Calu3 (cell line): ENCODE data around the gene MYL1. TPM values are rescaled to one million over a fixed set of nuclear protein-coding genes. Genes with fewer than 3 reads are reported as not detected.

Source experiments
- BruUV-seq: library from RNA; stranded (reverse); fragments of 400-500 nt; replicated peaks from 2 replicates; lab custom pipeline; 2021; lab: Mats Ljungman, UMichigan
- CTCF ChIA-PET: fragments of 300-600 bp; sonication (Branson Sonifier 250); formaldehyde crosslinking; loops from one replicate; lab custom pipeline; 2022; ENCODE audit warnings: antibody characterized with exemption; lab: Charles Lee
- DNase-seq: peaks from one replicate; pipeline ENCODE4 v3.0.0; 2022
- H3K27ac Mint-ChIP-seq: one replicate; pipeline ENCODE4 v1.8.0; 2022; ENCODE audit warnings: mixed read lengths; ENCODE audit not compliant: unreplicated experiment
- H3K27me3 Mint-ChIP-seq: one replicate; pipeline ENCODE4 v1.8.0; 2022; ENCODE audit warnings: mixed read lengths; ENCODE audit not compliant: unreplicated experiment
- H3K36me3 Mint-ChIP-seq: one replicate; pipeline ENCODE4 v1.8.0; 2022; ENCODE audit warnings: mild to moderate bottlenecking, moderate library complexity, mixed read lengths; ENCODE audit not compliant: insufficient read depth, unreplicated experiment
- H3K4me1 Mint-ChIP-seq: one replicate; pipeline ENCODE4 v1.8.0; 2022; ENCODE audit warnings: mild to moderate bottlenecking, low read depth, mixed read lengths; ENCODE audit not compliant: unreplicated experiment
- H3K4me3 Mint-ChIP-seq: one replicate; pipeline ENCODE4 v1.8.0; 2022; ENCODE audit warnings: mild to moderate bottlenecking, low read depth, moderate library complexity, mixed read lengths; ENCODE audit not compliant: unreplicated experiment
- H3K9me3 Mint-ChIP-seq: one replicate; pipeline ENCODE4 v1.8.0; 2022; ENCODE audit warnings: low read depth, mixed read lengths; ENCODE audit not compliant: unreplicated experiment
- CTCF ChIP-seq: fragments of 200-600 bp; IDR thresholded peaks from one replicate; pipeline ENCODE4 v1.8.0; 2022; ENCODE audit warnings: antibody characterized with exemption; ENCODE audit not compliant: unreplicated experiment
- intact Hi-C: fragments of 100-400 bp; cut with micrococcal nuclease; formaldehyde crosslinking; loops from one replicate; pipeline ENCODE4 v1.10.0; 2022; ENCODE audit not compliant: unreplicated experiment
- total RNA-seq: library from RNA; stranded (reverse); gene quantifications from 2 replicates; pipeline ENCODE4 v1.2.3, GENCODE V29; 2022

MYL1 gene
- total RNA-seq, 1 experiment from 2014 or later, result not detected

DNA sequence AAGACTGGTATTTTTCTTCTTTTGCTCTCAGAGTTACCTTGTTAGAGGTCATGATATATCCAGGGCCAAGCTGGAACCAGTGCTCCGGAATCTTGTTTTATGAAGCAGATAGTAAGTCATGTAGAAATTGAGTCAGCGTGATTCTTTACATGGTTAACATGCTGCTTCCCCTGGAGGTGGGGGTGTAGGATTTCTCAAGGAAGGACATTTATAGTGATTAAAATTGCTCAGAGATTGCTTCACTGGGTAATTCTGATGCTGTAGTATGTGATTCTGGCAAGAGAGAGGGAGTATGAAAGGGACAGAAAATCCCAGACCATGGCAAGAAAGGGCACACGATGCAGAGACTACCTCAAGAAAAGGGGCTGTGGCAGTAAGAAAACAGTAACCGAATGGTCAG is 8.0 kb upstream of the MYL1 start:
- no TSS peak for BruUV-seq
- Mint-ChIP-seq H3K27me3 (no peaks in the 10 kb centered on the region), H3K9me3 (no peaks in the 10 kb centered on the region), H3K36me3 (no peaks in the 10 kb centered on the region), H3K27ac (no peak overlapping the region), H3K4me3 (no peak overlapping the region), H3K4me1 (no peaks in the 10 kb centered on the region)
- DNase-seq, result no peak
- TF ChIP-seq CTCF, result no peak
- intact Hi-C loops, result no loop called here
- CTCF ChIA-PET, result interaction anchor here (0.5 kb wide), 1 partner anchor 14 kb away, joined by 3 read pairs; no protein-coding TSS in a partner anchor

DNA sequence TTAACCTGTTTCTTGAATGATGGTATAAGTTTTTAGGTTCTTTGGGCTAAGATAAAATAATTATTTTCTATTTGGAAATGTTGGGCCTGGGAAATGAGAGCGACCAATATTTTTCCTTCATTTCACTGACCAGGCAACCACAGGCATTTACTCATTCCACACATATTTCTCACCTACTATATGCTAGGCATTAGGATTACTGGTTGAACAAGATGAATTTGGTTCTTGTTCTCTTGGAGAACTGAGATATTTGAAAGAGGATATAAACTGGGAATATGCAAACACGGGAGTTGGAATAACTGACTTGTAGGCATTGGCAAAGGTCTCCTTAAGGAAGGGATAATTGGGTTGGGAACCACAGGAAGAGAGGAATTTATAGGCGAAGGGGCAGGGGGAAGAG is 3.9 kb upstream of the MYL1 start:
- Mint-ChIP-seq H3K9me3 (no peaks in the 10 kb centered on the region), H3K36me3 (no peaks in the 10 kb centered on the region), H3K27ac (no peak overlapping the region), H3K4me3 (no peak overlapping the region), H3K27me3 (no peaks in the 10 kb centered on the region), H3K4me1 (no peaks in the 10 kb centered on the region)
- intact Hi-C loops, result no loop called here
- no peak for TF ChIP-seq CTCF
- no peak for DNase-seq
- CTCF ChIA-PET, result no interaction called here
- BruUV-seq, result no TSS peak

DNA sequence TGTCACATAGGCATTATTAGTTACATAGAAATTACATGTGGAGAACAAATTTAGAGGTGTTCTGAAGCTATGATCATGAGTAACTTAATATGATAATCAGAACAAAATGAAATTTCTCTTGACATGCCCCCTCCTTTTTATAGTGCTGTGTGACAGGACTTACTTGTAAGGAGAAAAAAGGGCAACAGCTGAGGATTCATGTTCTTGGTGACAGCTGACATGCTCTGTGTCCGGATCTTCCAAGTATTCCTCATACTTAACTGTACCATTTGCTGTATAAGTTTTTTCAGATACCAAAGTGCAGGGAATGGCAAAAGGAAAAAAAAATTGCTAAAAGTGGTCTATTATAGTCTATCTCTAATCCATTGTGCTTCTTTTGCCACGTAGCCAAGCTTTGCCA is 3.5 kb upstream of the MYL1 start:
- no peaks in the 10 kb centered on the region for H3K4me1 Mint-ChIP-seq
- CTCF ChIA-PET, result no interaction called here
- no peak for DNase-seq
- H3K9me3 Mint-ChIP-seq, result no peaks in the 10 kb centered on the region
- H3K4me3 Mint-ChIP-seq, result no peak overlapping the region
- no peaks in the 10 kb centered on the region for H3K36me3 Mint-ChIP-seq
- no peak for TF ChIP-seq CTCF
- intact Hi-C loops, result no loop called here
- H3K27ac Mint-ChIP-seq, result no peak overlapping the region
- BruUV-seq, result no TSS peak
- H3K27me3 Mint-ChIP-seq, result no peaks in the 10 kb centered on the region

GRCh38 chr2:210310550-210310949 is 4.4 kb downstream of the MYL1 start:
- no peaks in the 10 kb centered on the region for H3K36me3 Mint-ChIP-seq
- intact Hi-C loops, result no loop called here
- H3K4me1 Mint-ChIP-seq, result no peaks in the 10 kb centered on the region
- DNase-seq, result no peak
- H3K9me3 Mint-ChIP-seq, result no peaks in the 10 kb centered on the region
- CTCF ChIA-PET, result interaction anchor here (0.7 kb wide), 1 partner anchor 1278 kb away, joined by 5 read pairs; no protein-coding TSS in a partner anchor
- no peaks in the 10 kb centered on the region for H3K27me3 Mint-ChIP-seq
- no peak overlapping the region for H3K4me3 Mint-ChIP-seq
- TF ChIP-seq CTCF, result no peak
- H3K27ac Mint-ChIP-seq, result no peak overlapping the region
- no TSS peak for BruUV-seq
